GM19395 (cell line): ENCODE results near the gene ALOX15B.
"Not testable (repeated sequence)": the region's sequence is repeated elsewhere in the genome, so short reads cannot be mapped to it uniquely, and the experiment has no call there.

Experiments used
- ATAC-seq: cut with Tn5 transposase; IDR thresholded peaks from one replicate; pipeline ENCODE4 v1.9.1; 2021; ENCODE audit warnings: mild to moderate bottlenecking, moderate library complexity; ENCODE audit not compliant: unreplicated experiment

Gene ALOX15B

DNA sequence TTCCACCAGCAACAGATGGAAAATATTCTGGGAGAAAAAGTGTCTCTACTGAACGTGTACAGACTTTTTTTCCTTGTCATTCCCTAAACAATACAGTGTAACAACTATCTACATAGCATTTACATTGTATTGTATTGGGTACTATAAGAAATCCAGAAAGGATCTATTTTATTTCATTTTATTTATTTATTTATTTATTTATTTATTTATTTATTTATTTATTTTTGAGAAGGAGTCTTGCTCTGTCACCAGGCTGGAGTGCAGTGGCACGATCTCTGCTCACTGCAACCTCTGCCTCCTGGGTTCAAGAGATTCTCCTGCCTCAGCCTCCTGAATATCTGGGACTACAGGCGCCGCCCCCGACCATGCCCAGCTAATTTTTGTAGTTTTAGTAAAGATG lies 39.1 kb downstream of the ALOX15B start:
- ATAC-seq = not testable (repeated sequence)

DNA sequence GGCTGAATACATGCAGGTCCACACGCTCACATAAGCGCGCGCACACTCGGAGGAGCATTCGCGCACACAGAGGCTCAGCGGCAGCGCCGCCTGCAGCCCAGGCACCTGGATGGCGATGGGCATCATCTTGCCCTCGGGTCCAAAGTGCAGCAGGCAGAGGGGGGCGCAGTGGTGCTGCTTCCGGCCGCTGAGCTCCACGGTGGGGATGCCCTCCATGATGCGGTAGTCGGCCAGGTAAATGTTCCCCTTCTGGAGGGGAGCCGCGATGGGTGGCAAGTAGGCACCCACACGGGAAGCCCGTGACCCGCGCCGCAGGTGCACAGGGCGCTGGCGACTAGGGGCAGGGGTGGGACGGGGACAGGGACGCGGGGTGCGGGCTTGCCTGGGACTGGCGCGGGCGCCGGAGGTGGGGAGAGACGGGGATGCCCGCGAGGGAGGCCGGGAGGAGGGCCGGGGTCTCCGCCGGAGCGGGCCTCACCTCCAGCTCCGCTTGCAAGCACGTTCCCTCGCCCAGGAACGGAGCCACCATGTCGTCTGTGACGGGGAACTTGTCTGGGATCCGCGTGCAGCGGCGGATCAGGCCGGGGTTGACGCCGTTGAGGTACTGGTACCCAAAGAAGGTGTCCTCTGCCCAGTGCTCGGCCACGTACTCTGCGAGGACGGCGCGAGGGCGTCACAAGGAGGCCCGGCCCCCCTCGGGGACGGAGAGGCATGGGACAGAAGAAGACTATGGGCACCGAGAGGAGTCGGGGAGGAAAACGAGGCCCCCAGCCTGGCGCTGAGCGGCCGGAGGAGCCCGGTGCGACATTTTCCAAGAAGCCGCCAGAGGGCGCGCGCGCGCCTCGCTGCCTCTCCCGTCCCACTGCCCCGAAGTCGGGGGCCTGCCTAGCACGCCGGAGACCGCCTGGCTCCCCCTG lies 40.7 kb downstream of the ALOX15B start:
- ATAC-seq = no peak

GRCh38 chr17:8080208-8080798 lies 41.4 kb downstream of the ALOX15B start:
- ATAC-seq = no peak

- no peak for ATAC-seq
These were observed 42.0 kb downstream of the ALOX15B start for GRCh38 chr17:8080799-8081219.

DNA sequence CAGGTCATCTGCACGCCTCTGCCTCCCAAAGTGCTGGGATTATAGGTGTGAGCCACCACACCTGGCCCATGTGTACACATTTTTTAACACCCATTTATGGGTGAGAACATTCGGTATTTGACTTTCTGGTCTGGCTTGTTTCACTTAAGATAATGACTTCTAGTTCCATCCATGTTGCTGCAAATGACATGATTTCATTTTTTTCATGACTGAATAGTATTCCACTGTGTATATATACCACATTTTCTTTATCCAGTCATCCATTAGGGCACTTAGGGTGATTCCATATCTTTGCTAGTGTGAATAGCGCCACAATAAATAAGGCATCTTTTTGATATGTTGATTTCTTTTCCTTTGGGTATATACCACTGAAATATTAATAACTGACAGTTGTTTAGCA lies 43.0 kb downstream of the ALOX15B start:
- no peak for ATAC-seq

GRCh38 chr17:8082292-8082691 lies 43.4 kb downstream of the ALOX15B start:
- ATAC-seq = no peak

- no peak for ATAC-seq
These were observed 45.4 kb downstream of the ALOX15B start for GRCh38 chr17:8084250-8084649.

GRCh38 chr17:8087075-8087951 lies 48.5 kb downstream of the ALOX15B start, which contains the start of gene ALOX12B:
Gene ALOX12B, minus strand, starts transcription at chr17:8087716. Its CDS starts 274 bp downstream, at chr17:8087442.
- ATAC-seq = no peak

DNA sequence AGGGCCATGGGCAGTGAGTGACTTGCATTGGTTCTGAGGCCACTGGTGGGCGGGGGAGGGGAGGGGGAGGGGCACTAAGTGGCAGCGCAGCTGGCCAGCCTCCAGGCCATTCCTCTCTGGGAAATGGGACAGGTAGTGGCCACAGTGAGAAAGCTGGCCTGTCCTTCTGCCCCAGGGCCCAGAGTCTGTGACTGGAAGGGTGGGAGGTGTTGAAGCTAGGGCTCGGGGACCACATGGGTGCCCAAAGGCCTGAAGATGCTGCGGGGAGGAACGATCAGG lies 49.0 kb downstream of the ALOX15B start:
- ATAC-seq = no peak

GRCh38 chr17:8089728-8090127 lies 50.9 kb downstream of the ALOX15B start:
- no peak for ATAC-seq

DNA sequence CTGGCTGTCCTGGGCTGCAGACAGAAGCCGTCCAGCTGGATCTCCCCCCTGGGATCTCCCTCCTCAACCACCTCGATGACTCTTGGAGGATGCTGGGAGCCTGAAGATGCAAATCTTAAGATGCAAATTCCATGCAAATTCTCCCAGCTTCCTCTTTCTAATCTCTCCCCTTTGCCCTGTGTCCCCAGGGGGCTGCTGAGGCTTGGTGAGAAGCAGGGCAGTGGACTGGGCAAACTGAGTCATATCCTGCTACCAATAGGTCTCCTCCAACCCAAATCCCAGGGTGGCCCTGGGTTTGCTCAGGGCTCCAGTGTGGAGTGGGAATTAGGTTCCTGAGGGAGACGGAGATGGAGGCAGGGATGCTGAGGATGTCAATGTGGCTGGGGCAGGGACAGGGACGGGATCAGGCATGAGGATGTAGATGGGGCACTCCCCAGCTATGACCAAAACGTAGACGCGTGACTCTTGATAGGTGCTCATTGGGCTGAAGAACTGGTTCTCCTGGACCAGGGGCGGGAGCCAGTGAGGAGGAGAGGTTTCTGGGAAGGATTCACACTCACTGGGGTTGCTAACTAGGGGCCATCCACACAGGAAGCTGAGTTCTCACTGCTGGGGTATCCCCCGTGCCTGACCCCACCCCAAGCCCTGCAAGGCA lies 52.3 kb downstream of the ALOX15B start:
- ATAC-seq = no peak

DNA sequence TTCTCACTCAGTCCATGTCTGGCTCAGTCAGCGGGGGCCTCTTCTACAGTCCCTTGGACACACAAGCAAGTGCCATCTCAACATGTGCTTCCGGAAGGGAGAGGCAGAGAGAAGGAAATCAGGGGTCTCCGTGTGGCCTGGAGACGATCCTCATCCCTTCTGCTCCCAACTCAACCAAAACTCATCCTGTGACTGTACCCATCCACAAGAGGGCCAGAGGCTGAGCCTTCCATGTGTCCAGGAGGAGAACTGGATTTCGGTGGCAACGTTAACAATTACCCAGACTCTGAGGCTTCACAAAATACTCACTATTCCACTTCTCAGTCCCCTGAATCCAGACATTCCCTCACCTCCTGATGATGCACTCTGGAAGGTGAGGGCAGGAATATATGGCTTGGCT lies 56.5 kb downstream of the ALOX15B start:
- no peak for ATAC-seq

- no peak for ATAC-seq
These were observed 57.7 kb downstream of the ALOX15B start for GRCh38 chr17:8096541-8096940.
